Neural progenitor cell (in vitro differentiated cells): ENCODE data around the gene HEMK1.

Source experiments
- CTCF ChIP-seq: fragments of 200-600 bp; sonication (generic); IDR thresholded peaks from 2 replicates; pipeline ENCODE4 v1.5.1; 2017; ENCODE audit warnings: antibody characterized with exemption, mild to moderate bottlenecking
- EZH2 ChIP-seq: fragments of 200-600 bp; sonication (generic); IDR thresholded peaks from 2 replicates; pipeline ENCODE4 v1.6.1; 2017; ENCODE audit warnings: antibody characterized with exemption, mild to moderate bottlenecking, moderate library complexity

- peak; percentile 75 for TF ChIP-seq CTCF
- no peak for TF ChIP-seq EZH2
Measured at GRCh38 chr3:50550079-50550736, 19.1 kb upstream of the HEMK1 start.
